CD4-positive, CD25-positive, alpha-beta regulatory T cell (primary cell): Measurements from ENCODE around the gene COL19A1. TPM values are rescaled to one million over a fixed set of nuclear protein-coding genes. Genes with fewer than 3 reads are reported as not detected.

Experiments used
- ATAC-seq, 2 donors: fragments of 150-1000 bp; cut with Tn5 transposase; one replicate each; pipeline ENCODE4 v1.10.0; 2021; ENCODE audit warnings: low read depth in 2 of 2, moderate number of reproducible peaks in 2 of 2, moderate library complexity in 1 of 2
- DNase-seq, 3 donors: peaks; one replicate each; pipeline versions ENCODE4 v3.0.0 to v3.0.0-alpha.2; 2012 to 2022; ENCODE audit warnings: mixed read lengths in 1 of 3
- H3K27ac ChIP-seq: one replicate; pipeline ENCODE4 v1.7.0; 2013; ENCODE audit warnings: mild to moderate bottlenecking, low read length; ENCODE audit not compliant: insufficient read depth, poor library complexity, severe bottlenecking
- H3K27me3 ChIP-seq: one replicate; pipeline ENCODE4 v1.7.0; 2013; ENCODE audit warnings: low read length; ENCODE audit not compliant: control insufficient read depth, insufficient read depth
- H3K36me3 ChIP-seq: one replicate; pipeline ENCODE4 v1.7.0; 2013; ENCODE audit warnings: mild to moderate bottlenecking, low read length, moderate library complexity; ENCODE audit not compliant: control insufficient read depth, insufficient read depth
- H3K4me1 ChIP-seq: 2 replicates; pipeline ENCODE4 v1.7.0; 2013; ENCODE audit warnings: mild to moderate bottlenecking, low read length; ENCODE audit not compliant: insufficient read depth, control insufficient read depth, poor library complexity, severe bottlenecking
- H3K4me3 ChIP-seq: one replicate; pipeline ENCODE4 v1.7.0; 2013; ENCODE audit warnings: low read depth, mild to moderate bottlenecking, low read length, moderate library complexity
- H3K9me3 ChIP-seq, 2 experiments: 1 replicate in 1 of 2; 2 replicates in 1 of 2; pipeline ENCODE4 v1.7.0; 2013; ENCODE audit warnings: low read length in 2 of 2, mild to moderate bottlenecking in 1 of 2, moderate library complexity in 1 of 2; ENCODE audit not compliant: control insufficient read depth in 2 of 2
- H3K27ac Mint-ChIP-seq, 3 donors: one replicate each; pipeline ENCODE4 v1.8.0; 2020 to 2022; ENCODE audit warnings: mild to moderate bottlenecking in 3 of 3, mixed read lengths in 3 of 3, moderate library complexity in 2 of 3
- H3K27me3 Mint-ChIP-seq: one replicate; pipeline ENCODE4 v1.8.0; 2022; ENCODE audit warnings: mild to moderate bottlenecking, mixed read lengths
- H3K36me3 Mint-ChIP-seq: one replicate; pipeline ENCODE4 v1.8.0; 2020; ENCODE audit warnings: mixed read lengths
- H3K4me1 Mint-ChIP-seq, 4 donors: one replicate each; pipeline ENCODE4 v1.8.0; 2020 to 2022; ENCODE audit warnings: mixed read lengths in 4 of 4, mild to moderate bottlenecking in 1 of 4
- H3K4me3 Mint-ChIP-seq, 4 donors: one replicate each; pipeline ENCODE4 v1.8.0; 2020 to 2022; ENCODE audit warnings: mild to moderate bottlenecking in 4 of 4, mixed read lengths in 4 of 4, moderate library complexity in 3 of 4
- H3K9me3 Mint-ChIP-seq, 7 donors: one replicate each; pipeline ENCODE4 v1.8.0; 2020 to 2022; ENCODE audit warnings: mixed read lengths in 7 of 7, mild to moderate bottlenecking in 3 of 7, moderate library complexity in 2 of 7
- polyA plus RNA-seq, 4 donors: library from polyadenylated mRNA; unstranded; fragments of 300-500 nt; fragmentation: Illumina TruSeq; gene quantifications; one replicate each; pipeline ENCODE4 v1.2.3, GENCODE V29; 2021
- total RNA-seq: library from RNA; stranded (reverse); gene quantifications from one replicate; pipeline ENCODE4 v1.2.3, GENCODE V29; 2022

Gene COL19A1
- total and polyA plus RNA-seq, 5 donors from 2014 or later, result 0.17 TPM; not detected in 4

DNA sequence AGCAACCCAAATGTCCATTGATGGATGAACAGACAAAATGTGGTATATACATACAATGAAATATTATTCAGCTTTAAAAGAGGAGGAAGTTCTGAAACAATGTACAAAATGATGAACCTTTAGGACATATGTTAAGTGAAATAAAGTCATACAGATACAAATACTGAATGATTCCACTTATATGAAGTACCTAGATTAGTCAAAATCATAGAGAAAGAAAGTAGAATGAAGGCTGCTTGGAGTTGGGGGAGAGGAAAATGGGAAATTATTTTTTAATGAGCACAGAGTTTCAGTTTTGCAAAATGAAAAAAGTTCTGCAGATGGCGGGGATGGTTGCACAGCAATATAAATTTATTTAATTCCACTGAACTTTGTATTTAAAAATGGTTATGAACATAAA lies 12.4 kb downstream of the COL19A1 start:
- H3K27me3 Mint-ChIP-seq, result peaks cover 52% of the 10 kb centered on the region
- no peak overlapping the region for H3K27ac ChIP-seq
- no peak overlapping the region for H3K27ac Mint-ChIP-seq

DNA sequence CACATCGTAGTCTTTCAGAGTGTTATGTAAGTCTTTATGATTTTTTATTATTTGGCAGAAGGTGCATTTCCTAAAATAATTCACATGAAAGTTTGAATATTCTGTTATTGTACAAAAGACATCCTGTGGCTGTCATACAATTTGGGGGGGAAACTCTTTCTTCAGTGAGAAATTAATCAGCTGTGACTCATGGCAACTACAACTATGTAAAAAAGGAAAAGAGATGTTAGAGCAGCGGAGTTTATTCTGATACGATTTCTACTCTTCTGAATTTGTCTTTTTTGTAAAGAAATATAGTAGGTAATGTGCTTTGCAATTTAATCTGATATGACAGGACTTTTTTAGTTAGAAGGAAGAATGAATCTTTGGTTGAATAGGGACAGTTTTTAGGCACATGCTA lies 14.2 kb downstream of the COL19A1 start:
- Mint-ChIP-seq H3K4me3 (no peak overlapping the region), H3K27ac (no peak overlapping the region)
- H3K4me3 ChIP-seq, result no peak overlapping the region

More for the DNA sequence above, 12.4 kb downstream of the COL19A1 start:
- peaks cover 7% of the 10 kb centered on the region for H3K27me3 ChIP-seq
- H3K4me3 Mint-ChIP-seq, result no peak overlapping the region
- DNase-seq (no peak), ATAC-seq (no peak)
- no peaks in the 10 kb centered on the region for H3K4me1 ChIP-seq
- peaks cover 0 to 2% (median 0%) of the 10 kb centered on the region in 7 donors for H3K9me3 Mint-ChIP-seq
- peaks cover 0 to 6% (median under 1%) of the 10 kb centered on the region in 4 donors for H3K4me1 Mint-ChIP-seq
- no peak overlapping the region for H3K4me3 ChIP-seq
- H3K36me3 Mint-ChIP-seq, result no peaks in the 10 kb centered on the region
- no peaks in the 10 kb centered on the region for H3K9me3 ChIP-seq
- no peaks in the 10 kb centered on the region for H3K36me3 ChIP-seq

DNA sequence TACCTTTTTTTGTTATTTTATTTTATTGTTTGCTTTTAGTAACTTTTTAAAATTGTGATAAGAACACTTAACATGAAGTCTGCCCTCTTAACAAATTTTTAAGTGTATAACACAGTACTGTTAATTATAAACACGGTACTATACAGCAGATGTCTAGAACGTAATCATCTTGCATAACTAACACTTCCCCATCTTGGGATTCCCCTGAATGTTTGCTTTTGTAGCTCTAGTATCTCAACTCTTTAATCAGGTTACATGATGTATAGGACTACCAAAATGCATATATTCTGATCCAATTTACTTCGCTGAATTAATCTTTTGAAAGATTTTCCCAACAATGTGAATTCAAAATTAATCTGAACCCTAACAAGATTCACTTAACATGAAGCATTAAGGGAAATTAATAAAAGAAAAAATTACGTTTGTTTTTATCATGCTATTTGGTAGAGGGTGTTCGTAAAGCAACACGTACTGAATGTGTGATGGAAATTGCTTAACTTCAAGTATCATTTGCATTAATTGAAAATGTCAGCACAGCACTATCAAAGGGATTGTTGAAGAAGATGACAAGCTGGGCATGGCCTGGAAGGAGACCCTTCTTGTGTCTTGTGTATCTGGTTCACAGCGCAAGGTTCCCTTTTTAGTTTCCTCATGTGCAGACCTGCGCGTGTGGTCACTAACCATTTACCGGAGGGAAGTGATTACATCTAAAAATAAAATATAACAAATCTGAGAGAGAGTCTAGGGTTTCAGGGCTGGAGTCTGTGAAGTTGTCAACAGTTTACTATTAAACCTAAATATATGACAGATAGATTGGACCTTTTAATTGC lies 15.2 kb downstream of the COL19A1 start:
- no peaks in the 10 kb centered on the region for H3K36me3 Mint-ChIP-seq
- H3K36me3 ChIP-seq, result no peaks in the 10 kb centered on the region
- peaks cover 0 to 3% (median 0%) of the 10 kb centered on the region in 7 donors for H3K9me3 Mint-ChIP-seq
- ATAC-seq, result peak; percentile 31 to 53
- H3K4me1 Mint-ChIP-seq, result peaks cover 0 to 6% (median under 1%) of the 10 kb centered on the region in 4 donors
- H3K27ac ChIP-seq, result no peak overlapping the region
- H3K27me3 Mint-ChIP-seq, result peaks cover 44% of the 10 kb centered on the region
- H3K4me3 ChIP-seq, result no peak overlapping the region
- H3K27ac Mint-ChIP-seq, result peak overlapping the region in 1 of 3 donors; percentile 29
- H3K4me3 Mint-ChIP-seq, result no peak overlapping the region
- H3K4me1 ChIP-seq, result no peaks in the 10 kb centered on the region
- no peaks in the 10 kb centered on the region for H3K9me3 ChIP-seq
- DNase-seq, result no peak
- peaks cover 7% of the 10 kb centered on the region for H3K27me3 ChIP-seq

More for the DNA sequence above, 14.2 kb downstream of the COL19A1 start:
- no peak for ATAC-seq
- H3K9me3 Mint-ChIP-seq, result peaks cover 0 to 1% (median 0%) of the 10 kb centered on the region in 7 donors
- Histone ChIP-seq H3K4me1 (no peaks in the 10 kb centered on the region), H3K27ac (peak overlapping the region; percentile 14), H3K27me3 (peaks cover 7% of the 10 kb centered on the region), H3K36me3 (no peaks in the 10 kb centered on the region), H3K9me3 (no peaks in the 10 kb centered on the region)
- H3K36me3 Mint-ChIP-seq, result no peaks in the 10 kb centered on the region
- no peak for DNase-seq
- H3K27me3 Mint-ChIP-seq, result peaks cover 45% of the 10 kb centered on the region
- H3K4me1 Mint-ChIP-seq, result peaks cover 0 to 6% (median under 1%) of the 10 kb centered on the region in 4 donors

DNA sequence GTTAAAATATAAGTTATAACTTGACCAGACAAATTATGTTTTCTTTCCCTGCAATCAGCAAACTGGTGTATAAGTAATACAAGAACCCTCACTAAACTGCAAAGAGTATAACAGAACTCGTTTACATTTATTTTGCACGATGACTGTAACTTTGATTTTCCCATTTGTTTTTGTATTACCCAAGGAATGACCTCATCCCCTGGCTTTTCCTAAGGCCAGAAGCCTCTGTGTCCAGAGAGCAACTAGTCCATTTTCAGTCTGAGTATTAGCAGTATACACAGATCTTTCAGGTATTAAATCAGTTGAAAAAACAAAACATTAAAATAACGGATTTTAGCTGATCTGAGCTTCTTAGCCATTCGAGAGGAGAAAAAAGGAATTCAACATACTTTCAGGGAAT lies 17.2 kb downstream of the COL19A1 start:
- H3K27ac ChIP-seq, result no peak overlapping the region
- DNase-seq (no peak), ATAC-seq (no peak)
- no peak overlapping the region for H3K27ac Mint-ChIP-seq
- H3K27me3 Mint-ChIP-seq, result peaks cover 32% of the 10 kb centered on the region
- peaks cover 7% of the 10 kb centered on the region for H3K27me3 ChIP-seq
- no peaks in the 10 kb centered on the region for H3K36me3 ChIP-seq
- no peaks in the 10 kb centered on the region for H3K4me1 ChIP-seq
- H3K4me3 Mint-ChIP-seq, result no peak overlapping the region
- H3K9me3 Mint-ChIP-seq, result peaks cover 0 to 4% (median 0%) of the 10 kb centered on the region in 7 donors
- peaks cover 0 to 6% (median under 1%) of the 10 kb centered on the region in 4 donors for H3K4me1 Mint-ChIP-seq
- no peaks in the 10 kb centered on the region for H3K36me3 Mint-ChIP-seq
- no peaks in the 10 kb centered on the region for H3K9me3 ChIP-seq
- H3K4me3 ChIP-seq, result no peak overlapping the region

DNA sequence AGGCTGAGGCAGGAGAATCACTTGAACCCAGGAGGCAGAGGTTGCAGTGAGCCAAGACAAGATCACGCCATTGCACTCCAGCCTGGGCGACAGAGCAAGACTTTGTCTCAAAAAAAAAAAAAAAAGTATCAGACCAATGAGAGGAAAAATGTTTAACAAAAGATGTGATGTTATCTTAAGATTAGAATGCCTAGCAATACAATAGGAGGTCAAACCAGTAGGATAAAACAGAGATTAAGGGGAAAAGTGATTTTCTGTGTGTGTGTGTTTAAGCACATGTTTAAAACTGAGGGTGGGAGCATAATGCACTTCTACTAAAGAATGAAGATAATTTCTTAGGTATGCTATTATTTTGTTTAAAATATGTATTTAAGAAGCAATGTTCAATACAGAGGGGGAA lies 17.9 kb downstream of the COL19A1 start:
- DNase-seq, result no peak
- no peaks in the 10 kb centered on the region for H3K36me3 Mint-ChIP-seq
- H3K9me3 Mint-ChIP-seq, result peaks cover 0 to 4% (median 0%) of the 10 kb centered on the region in 7 donors
- Histone ChIP-seq H3K27ac (no peak overlapping the region), H3K4me3 (no peak overlapping the region), H3K4me1 (no peaks in the 10 kb centered on the region), H3K36me3 (no peaks in the 10 kb centered on the region), H3K27me3 (peaks cover 7% of the 10 kb centered on the region), H3K9me3 (no peaks in the 10 kb centered on the region)
- no peak overlapping the region for H3K4me3 Mint-ChIP-seq
- H3K27ac Mint-ChIP-seq, result peak overlapping the region in 1 of 3 donors; percentile 20
- peaks cover 0 to 6% (median 0%) of the 10 kb centered on the region in 4 donors for H3K4me1 Mint-ChIP-seq
- peaks cover 26% of the 10 kb centered on the region for H3K27me3 Mint-ChIP-seq
- no peak for ATAC-seq

DNA sequence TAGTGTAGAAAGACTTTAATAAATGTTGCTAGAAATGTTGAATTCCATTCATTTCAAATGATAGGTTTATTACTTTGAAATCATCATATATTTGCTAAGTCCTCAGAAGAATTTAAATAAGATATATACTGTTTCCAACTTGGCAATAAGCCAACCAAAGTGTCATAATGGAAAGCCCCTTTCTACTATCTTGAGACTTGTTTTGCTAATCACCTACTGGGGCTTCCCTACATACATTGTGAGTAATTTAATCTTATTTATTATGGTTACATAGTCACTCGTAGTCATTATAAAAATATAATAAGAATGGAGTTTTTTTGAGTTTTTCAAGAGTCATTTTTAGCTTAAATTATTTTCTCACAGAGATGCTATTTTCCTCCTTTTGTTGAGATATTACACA lies 20.7 kb downstream of the COL19A1 start:
- H3K4me1 ChIP-seq, result no peaks in the 10 kb centered on the region
- DNase-seq, result no peak
- H3K27ac ChIP-seq, result no peak overlapping the region

DNA sequence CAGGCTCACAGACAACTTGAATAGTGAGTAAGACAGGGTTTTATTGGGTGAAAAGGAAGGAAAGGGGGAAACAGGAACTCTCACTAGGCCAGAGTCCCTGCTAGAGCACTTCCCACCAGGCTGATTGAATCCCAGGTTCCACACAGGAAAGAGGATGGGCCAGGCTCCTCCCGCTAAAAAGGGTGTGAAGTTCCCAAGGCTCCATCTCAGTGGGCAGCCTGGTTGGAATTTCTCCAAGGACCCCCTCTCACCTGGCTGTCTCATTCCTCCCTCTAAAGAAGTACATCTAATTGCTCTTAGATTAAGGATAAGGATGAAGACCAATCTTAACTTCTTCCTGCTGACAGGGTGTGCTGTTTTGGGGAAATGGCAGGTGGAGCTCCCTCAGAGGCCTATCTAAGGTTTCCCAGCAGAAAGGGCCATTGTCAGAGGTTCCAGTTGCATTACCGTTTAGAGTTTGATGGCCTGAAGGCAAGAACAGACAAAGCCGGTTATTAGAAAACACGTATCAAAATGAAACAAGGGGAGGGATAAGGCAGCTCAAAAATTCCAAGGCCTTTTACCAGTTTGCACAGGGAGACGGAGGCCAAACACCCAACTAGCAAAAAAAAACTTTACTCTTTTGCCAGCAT lies 21.5 kb downstream of the COL19A1 start:
- H3K27me3 ChIP-seq, result peaks cover 4% of the 10 kb centered on the region
- no peak overlapping the region for H3K4me3 ChIP-seq
- no peaks in the 10 kb centered on the region for H3K4me1 ChIP-seq
- no peak overlapping the region for H3K27ac ChIP-seq
- DNase-seq (no peak), ATAC-seq (no peak)
- Mint-ChIP-seq H3K4me3 (no peak overlapping the region), H3K27ac (no peak overlapping the region), H3K27me3 (peaks cover 13% of the 10 kb centered on the region), H3K9me3 (peaks cover 0 to 6% (median 1%) of the 10 kb centered on the region in 7 donors), H3K36me3 (no peaks in the 10 kb centered on the region), H3K4me1 (no peaks in the 10 kb centered on the region)
- no peaks in the 10 kb centered on the region for H3K36me3 ChIP-seq
- H3K9me3 ChIP-seq, result no peaks in the 10 kb centered on the region

More for the DNA sequence above, 20.7 kb downstream of the COL19A1 start:
- H3K4me3 Mint-ChIP-seq, result no peak overlapping the region
- H3K27ac Mint-ChIP-seq, result no peak overlapping the region
- no peaks in the 10 kb centered on the region for H3K36me3 Mint-ChIP-seq
- H3K9me3 Mint-ChIP-seq, result peaks cover 0 to 6% (median 1%) of the 10 kb centered on the region in 7 donors
- H3K4me1 Mint-ChIP-seq, result no peaks in the 10 kb centered on the region
- H3K27me3 Mint-ChIP-seq, result peaks cover 13% of the 10 kb centered on the region
- ATAC-seq, result no peak
- Histone ChIP-seq H3K9me3 (no peaks in the 10 kb centered on the region), H3K36me3 (no peaks in the 10 kb centered on the region), H3K4me3 (no peak overlapping the region), H3K27me3 (peaks cover 7% of the 10 kb centered on the region)
